Fibroblast of upper back skin (primary cell): ENCODE measurements around the gene UNK.
"Not testable (repeated sequence)": the region's sequence is repeated elsewhere in the genome, so short reads cannot be mapped to it uniquely, and the experiment has no call there.

Experiments used
- DNase-seq: peaks from one replicate; pipeline ENCODE4 v3.0.0-alpha.2; 2013

Gene UNK

GRCh38 chr17:75754378-75755204 lies 30.0 kb upstream of the UNK start:
- DNase-seq: no peak

GRCh38 chr17:75755205-75755901 lies 29.3 kb upstream of the UNK start:
- no peak for DNase-seq

GRCh38 chr17:75755990-75756389 lies 28.6 kb upstream of the UNK start:
- no peak for DNase-seq

GRCh38 chr17:75756451-75757085 lies 28.0 kb upstream of the UNK start:
- no peak for DNase-seq

- no peak for DNase-seq
Measured at GRCh38 chr17:75757086-75757681, 27.4 kb upstream of the UNK start.

- no peak for DNase-seq
Measured at GRCh38 chr17:75758131-75758905, 26.3 kb upstream of the UNK start.

- DNase-seq: no peak
Measured at GRCh38 chr17:75759457-75759856, 25.1 kb upstream of the UNK start.

DNA sequence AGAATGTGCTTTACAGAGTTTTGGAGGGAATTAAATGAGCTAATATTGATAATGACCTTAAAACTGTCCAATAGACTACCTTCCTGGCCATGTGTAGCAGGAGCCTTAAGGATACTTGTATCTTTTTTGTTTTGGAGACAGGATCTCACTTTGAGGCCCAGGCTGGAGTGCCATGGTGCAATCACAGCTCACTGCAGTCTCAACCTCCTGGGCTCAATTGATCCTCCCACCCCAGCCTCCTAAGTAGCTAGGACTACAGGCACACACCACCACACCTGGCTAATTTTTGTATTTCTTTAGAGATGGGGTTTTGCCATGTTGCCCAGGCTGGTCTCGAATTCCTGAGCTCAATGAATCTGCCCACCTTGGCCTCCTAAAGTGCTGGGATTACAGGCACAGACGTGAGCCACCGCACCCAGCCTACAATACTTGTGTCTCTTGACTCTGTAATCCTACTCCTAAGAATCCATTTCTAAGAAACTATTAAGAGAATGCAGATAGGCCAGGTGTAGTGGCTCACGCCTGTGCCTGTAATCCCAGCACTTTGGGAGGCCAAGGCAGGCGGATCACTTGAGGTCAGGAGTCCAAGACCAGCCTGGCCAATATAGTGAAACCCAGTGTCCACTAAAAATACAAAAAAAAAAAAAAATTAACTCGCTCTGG lies 24.5 kb upstream of the UNK start:
- DNase-seq: not testable (repeated sequence)

GRCh38 chr17:75762513-75763268 lies 21.9 kb upstream of the UNK start:
- DNase-seq: no peak

DNA sequence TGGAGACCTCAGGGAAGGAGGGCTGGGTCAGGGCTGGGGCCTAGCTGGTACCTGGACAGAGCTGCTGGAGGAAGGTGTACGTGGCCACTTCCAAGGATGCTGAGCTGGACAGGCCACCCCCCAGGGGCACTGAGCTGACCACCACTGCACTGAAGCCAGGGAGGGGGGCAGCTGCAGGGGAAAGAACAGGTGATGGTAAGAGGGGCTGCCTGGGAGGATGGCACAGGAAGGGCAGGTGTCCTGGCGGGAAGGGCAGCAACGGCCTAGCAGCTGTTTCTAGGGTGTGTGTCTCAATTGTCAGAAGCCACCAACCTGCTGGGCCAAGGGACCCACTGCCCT lies 21.4 kb upstream of the UNK start:
- no peak for DNase-seq

GRCh38 chr17:75763613-75764416 lies 20.8 kb upstream of the UNK start:
- DNase-seq: no peak

DNA sequence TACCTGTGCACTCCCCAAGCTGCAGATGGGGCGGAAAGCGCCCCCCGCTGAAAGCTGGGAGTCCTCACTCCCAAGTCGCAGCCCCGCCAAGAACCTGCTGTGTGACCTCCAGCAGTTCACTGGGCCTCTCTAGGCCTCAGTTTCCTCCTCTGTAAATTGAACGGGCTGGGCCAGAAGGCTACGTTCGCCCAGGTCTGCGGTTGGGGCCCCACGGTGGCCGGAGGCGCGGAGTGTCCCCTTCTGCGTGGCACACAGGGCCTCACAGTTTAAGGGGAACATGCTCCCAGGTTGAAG lies 20.2 kb upstream of the UNK start:
- no peak for DNase-seq

DNA sequence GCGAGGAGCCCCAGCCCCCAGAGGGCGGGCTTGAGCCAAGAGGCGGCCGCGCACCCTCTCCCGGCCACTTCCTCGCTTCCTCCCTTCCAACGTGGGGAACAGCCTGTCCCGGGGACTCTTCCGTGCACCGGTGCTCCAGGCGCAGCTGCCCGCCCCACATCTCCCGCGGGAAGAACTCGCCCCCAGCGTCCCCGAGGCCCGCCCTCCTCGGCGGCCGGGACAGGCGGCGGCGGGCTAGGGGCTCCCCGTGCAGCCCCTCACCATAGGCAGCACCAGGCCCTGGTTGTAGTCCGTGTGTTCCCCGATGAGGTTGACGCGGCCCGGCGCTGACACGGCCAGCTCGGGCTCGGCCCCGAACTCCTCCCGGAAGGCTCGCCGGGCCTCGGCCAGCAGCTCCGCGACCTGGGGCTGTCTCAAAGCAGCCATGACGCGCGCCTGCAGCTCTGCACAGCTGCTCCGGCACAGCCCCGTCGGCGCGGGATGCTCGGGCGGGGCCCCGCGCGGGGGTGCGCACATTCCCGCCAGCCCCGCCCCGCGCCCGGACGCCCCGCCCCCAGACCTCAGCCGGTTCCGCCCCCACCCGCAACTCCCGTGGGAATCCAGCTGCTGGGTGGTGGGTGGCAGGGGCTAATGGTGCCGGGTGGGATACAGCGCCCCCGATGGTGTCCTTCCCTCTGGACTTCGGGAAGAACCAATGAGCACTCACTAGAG lies 19.7 kb upstream of the UNK start, which contains the start of gene GALK1:
Gene GALK1 (minus strand): TSS at position 482 of the 711 bp plus-strand sequence. CDS start 56 bp downstream, at position 426.
- DNase-seq: peak; percentile 53

DNA sequence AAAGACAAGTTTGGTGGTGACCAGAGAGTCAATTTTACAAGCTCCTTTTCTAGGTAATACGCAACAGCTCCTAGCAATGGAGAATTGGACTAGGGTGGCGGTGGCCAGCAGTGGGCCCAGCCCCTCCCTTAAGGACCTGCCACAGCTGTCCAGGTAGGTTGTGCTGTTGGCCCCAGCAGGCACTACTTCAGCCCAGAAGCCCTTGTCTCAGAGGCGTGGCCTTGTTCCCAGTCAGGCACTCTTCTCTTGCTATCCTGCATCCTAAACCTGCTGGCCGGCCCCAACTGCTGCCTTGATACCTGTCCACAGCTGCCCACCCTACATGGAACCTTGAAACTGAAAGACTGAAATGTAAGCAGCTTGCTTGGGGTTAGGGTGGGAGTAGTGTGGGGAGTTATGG lies 18.6 kb upstream of the UNK start:
- DNase-seq: no peak

GRCh38 chr17:75767881-75768280 lies 16.7 kb upstream of the UNK start:
- DNase-seq: no peak

DNA sequence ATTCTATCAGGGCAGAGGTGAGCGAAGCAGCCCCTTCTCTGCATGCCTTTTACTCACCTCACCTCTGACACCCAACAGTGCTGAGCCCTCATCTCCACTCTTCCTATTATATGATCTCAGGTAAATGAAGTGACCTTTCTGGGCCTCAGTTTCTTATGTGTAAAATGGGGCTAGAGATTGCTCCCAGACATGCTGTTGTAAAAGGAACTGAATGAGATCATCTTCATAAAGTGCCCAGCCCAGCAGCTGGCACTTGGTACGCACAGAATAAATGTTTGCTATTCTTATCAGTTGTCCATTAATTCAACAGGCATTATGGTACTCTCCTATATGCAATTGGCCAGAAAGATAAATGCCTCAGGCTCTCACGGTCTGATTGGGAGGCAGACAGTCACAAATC lies 15.1 kb upstream of the UNK start:
- no peak for DNase-seq

- DNase-seq: no peak
Measured at GRCh38 chr17:75771334-75772281, 13.0 kb upstream of the UNK start.

- DNase-seq: no peak
Measured at GRCh38 chr17:75773121-75773807, 11.3 kb upstream of the UNK start.
